Lower leg skin (tissue), 4 donors: ENCODE data around the gene KIF26B. TPM values are rescaled to one million over a fixed set of nuclear protein-coding genes. Genes with fewer than 3 reads are reported as not detected.

Experiments used
- DNase-seq, 2 donors: peaks; one replicate each; pipeline ENCODE4 v3.0.0-alpha.2; 2019; ENCODE audit warnings: low spot score in 2 of 2
- H3K4me3 ChIP-seq: fragments of 200-600 bp; sonication (generic); 2 replicates; pipeline ENCODE4 v1.5.1; 2017; ENCODE audit warnings: mild to moderate bottlenecking, low read depth; ENCODE audit not compliant: poor library complexity, severe bottlenecking
- CTCF ChIP-seq, 3 donors: fragments of 450-650 bp; IDR thresholded peaks; one replicate each; pipeline ENCODE4 v1.5.1; 2016; ENCODE audit warnings: antibody characterized with exemption in 3 of 3, mild to moderate bottlenecking in 3 of 3, moderate library complexity in 2 of 3
- POLR2A ChIP-seq, 2 donors: fragments of 450-650 bp; IDR thresholded peaks; one replicate each; pipeline ENCODE4 v1.6.1; 2016 to 2017; ENCODE audit warnings: antibody characterized with exemption in 2 of 2, mild to moderate bottlenecking in 1 of 2, moderate library complexity in 1 of 2
- WGBS, 2 donors: methylation state at CpG; one replicate each; pipeline ENCODE4 v1.1.5; 2018; 5-methylcytosine and 5-hydroxymethylcytosine counted together
- intact Hi-C: fragments of 100-400 bp; cut with DNase I; formaldehyde crosslinking; loops from one replicate; pipeline ENCODE4 v1.15.0; 2023; ENCODE audit warnings: low total_unique reads
- total RNA-seq, 4 donors: library from RNA; depleted of rRNA; stranded (reverse); fragments of >200 nt; gene quantifications; one replicate each; pipeline ENCODE4 v1.1.0, GENCODE V29; 2016

KIF26B gene
- total RNA-seq, 4 donors from 2014 or later, result 3.9 to 6.6 (median 5.7) TPM

- intact Hi-C loops, result no loop called here
- TF ChIP-seq CTCF (IDR thresholded peaks at IDR 0.05) (no peak), POLR2A (IDR thresholded peaks at IDR 0.05) (no peak)
- WGBS, 2 donors, result 74 to 75% methylated on average over 9 of the region's 9 CpGs
- no peak overlapping the region for H3K4me3 ChIP-seq
- no peak for DNase-seq
Observed at GRCh38 chr1:245654460-245655050, 499.8 kb downstream of the KIF26B start.

- intact Hi-C loops, result no loop called here
- WGBS, 2 donors, result 88 to 89% methylated on average over 11 of the region's 11 CpGs
- TF ChIP-seq POLR2A (IDR thresholded peaks at IDR 0.05) (no peak), CTCF (IDR thresholded peaks at IDR 0.05) (no peak)
Observed at GRCh38 chr1:245656189-245656717, 501.5 kb downstream of the KIF26B start.

GRCh38 chr1:245657371-245657770 lies 502.6 kb downstream of the KIF26B start:
- WGBS, 2 donors, result 92 to 93% methylated on average over 6 of the region's 6 CpGs
- H3K4me3 ChIP-seq, result no peak overlapping the region
- intact Hi-C loops, result no loop called here
- DNase-seq, result no peak
- TF ChIP-seq CTCF (IDR thresholded peaks at IDR 0.05), result no peak
- no peak for TF ChIP-seq POLR2A (IDR thresholded peaks at IDR 0.05)

More at GRCh38 chr1:245656189-245656717, 501.5 kb downstream of the KIF26B start:
- no peak for DNase-seq
- no peak overlapping the region for H3K4me3 ChIP-seq

- no peak for DNase-seq
- intact Hi-C loops, result no loop called here
- WGBS, 2 donors, result 87 to 96% methylated on average over 3 of the region's 3 CpGs
- H3K4me3 ChIP-seq, result no peak overlapping the region
- TF ChIP-seq POLR2A (IDR thresholded peaks at IDR 0.05) (no peak), CTCF (IDR thresholded peaks at IDR 0.05) (no peak)
Observed at GRCh38 chr1:245663373-245663772, 508.6 kb downstream of the KIF26B start.

- no peak overlapping the region for H3K4me3 ChIP-seq
- DNase-seq, result peak in 1 of 2 donors; percentile 4
- no peak for TF ChIP-seq POLR2A (IDR thresholded peaks at IDR 0.05)
- no peak for TF ChIP-seq CTCF (IDR thresholded peaks at IDR 0.05)
- intact Hi-C loops, result no loop called here
- 90 to 92% methylated on average over 8 of the region's 8 CpGs for WGBS, 2 donors
Observed at GRCh38 chr1:245663841-245664240, 509.1 kb downstream of the KIF26B start.

GRCh38 chr1:245666412-245666811 lies 511.6 kb downstream of the KIF26B start:
- TF ChIP-seq CTCF (IDR thresholded peaks at IDR 0.05), result no peak
- no peak for TF ChIP-seq POLR2A (IDR thresholded peaks at IDR 0.05)
- intact Hi-C loops, result no loop called here
- peak in 1 of 2 donors; percentile 18 for DNase-seq
- H3K4me3 ChIP-seq, result no peak overlapping the region
- WGBS, 2 donors, result 91 to 96% methylated on average over 9 of the region's 9 CpGs
